Globus pallidus (tissue), 1 donor: ENCODE results near the gene KCTD1.

Source experiments
- DNase-seq: peaks from one replicate; pipeline ENCODE4 v3.0.0-alpha.2; 2015; ENCODE audit warnings: low spot score

The KCTD1 gene

DNA sequence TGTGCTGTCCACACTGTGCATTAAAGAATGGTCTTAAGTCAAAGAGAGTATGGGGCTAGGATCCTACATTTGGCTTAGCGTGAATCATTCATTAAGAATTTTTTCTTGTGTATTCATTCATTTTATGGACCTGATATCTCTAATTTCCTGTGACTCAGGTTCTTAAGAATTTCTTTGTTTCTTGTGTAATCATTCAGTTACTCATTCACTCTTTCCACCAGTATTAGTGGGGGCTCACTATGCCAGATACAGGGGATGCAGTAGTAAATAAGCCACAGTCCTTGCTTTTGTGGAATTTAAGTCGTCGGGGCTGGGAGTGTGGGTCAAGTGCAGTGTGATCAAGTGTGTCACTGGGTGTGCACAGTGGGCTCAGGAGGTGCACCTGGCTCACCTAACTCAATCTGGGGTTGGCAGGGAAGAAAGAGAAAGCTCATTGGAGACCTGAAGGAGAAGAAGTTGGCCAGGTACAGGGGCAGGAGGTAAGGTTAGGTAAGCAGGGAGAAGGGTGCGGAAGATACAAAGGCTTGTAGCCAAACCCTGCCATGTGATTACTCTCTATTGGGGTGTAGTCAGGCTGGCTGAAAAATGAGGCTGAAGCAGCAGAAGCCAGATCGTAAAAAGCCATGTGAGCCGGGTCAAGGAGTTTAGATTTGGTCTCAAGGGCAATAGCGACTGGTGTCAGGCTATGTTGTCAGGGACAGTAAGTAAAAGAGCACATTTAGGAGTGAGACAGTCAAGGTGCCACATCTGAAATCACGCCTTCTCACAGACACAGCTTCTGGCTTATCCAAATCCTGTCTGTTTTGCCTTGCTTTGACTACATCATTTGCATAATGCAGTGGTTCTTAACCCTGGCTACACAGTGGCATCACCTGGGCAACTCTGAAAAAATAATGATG is 67.2 kb downstream of the KCTD1 start:
- no peak for DNase-seq

DNA sequence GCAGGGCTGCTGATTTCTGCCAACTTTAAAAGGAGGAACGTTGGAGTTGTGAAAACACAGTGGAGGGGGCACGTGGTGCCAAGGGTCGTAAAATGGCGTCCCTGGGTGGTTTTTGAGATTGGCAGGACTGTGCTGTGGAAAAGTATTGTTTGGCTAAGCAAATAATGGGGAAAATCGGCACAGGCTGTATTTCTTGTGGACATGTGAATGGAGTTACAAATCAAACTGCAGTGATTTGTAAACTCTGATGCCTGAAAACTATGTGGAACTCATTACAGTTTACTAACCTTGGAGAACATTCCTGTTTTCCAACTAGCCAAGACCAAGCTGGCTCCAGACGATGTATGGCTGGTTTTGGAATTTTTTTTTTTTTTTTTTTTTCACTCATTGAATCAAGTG is 68.7 kb downstream of the KCTD1 start:
- no peak for DNase-seq

- DNase-seq: no peak
Observed at GRCh38 chr18:26479065-26479680, 69.2 kb downstream of the KCTD1 start.

GRCh38 chr18:26477828-26478466 is 70.4 kb downstream of the KCTD1 start:
- no peak for DNase-seq

DNA sequence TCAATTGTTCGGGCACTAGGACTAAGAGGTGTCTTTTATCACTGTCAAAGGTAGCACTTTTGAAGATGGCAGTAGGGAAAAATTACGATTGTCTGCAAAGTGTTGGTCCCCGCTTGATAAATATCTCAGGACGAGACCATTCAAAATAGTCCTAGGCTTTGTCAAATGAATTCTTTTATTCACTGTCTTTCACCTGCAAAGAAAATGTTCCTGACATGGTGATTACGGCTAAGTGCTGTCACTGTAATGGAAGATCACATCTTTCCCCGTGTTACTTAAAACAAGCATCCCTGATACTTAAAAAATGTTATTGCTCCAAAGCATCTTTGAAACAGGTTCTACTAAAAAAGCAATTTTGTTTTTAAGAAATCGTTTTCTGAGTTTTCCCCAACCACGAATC is 71.7 kb downstream of the KCTD1 start:
- DNase-seq: no peak

GRCh38 chr18:26474542-26474941 is 73.8 kb downstream of the KCTD1 start:
- no peak for DNase-seq

DNA sequence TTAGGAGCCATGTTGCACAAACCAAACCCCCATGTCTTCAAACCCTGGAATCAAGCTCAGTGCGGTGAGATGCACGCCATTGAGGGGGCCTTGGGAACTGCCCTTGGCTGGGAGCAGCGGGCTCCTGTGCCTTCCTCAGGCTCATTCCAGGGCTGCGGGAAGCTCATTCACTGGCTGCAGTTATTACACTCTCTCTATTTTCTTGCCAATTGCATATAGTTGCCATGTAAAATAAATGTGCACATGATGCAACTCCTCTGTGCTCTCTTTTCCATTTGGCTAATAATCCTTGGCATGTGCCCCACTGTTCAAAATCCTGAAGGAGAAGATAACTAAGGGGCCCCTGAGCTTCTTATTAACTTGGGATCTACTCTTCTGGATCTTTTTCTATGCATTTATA is 74.7 kb downstream of the KCTD1 start:
- no peak for DNase-seq

- no peak for DNase-seq
Observed at GRCh38 chr18:26471826-26472225, 76.5 kb downstream of the KCTD1 start.

GRCh38 chr18:26471027-26471426 is 77.3 kb downstream of the KCTD1 start:
- no peak for DNase-seq

GRCh38 chr18:26470011-26470637 is 78.2 kb downstream of the KCTD1 start:
- DNase-seq: no peak

DNA sequence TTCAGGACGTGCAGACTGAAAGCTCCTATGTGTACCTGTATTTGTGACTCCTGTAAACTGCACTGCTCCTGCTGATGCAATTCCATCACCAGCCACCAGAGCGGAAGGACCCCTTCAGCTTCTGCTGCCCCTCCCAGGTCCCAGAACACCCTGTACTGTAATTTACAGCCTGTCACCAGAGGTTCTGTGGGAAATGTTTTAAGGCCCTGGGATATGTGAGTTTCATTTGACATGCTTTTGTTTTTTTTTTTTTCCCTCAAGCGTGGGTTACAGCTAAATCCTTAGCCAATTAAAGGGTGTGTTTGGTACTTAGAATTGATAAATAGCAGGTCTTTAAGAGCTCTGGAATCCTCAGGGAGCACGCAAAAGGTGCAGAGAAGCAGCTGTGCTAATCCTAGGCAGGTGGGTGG is 79.4 kb downstream of the KCTD1 start:
- no peak for DNase-seq

DNA sequence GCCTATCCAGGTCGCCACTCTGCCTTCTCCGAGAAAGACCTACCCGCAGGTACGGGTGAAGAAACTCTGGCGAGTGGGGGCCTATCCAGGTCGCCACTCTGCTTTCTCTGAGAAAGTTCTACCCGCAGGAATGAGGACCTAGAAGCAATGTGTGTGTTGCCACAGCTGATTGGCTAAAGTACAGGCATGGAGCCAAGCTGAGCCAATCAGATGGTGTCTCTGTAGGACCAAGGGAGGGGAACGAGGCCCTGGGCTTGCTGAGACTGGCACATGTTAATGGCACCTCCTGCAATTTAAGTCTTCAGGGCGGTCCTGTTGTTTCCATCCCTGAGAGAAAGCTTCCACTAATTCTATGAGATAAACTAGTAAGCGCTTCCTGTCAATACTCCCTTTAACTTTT is 82.3 kb downstream of the KCTD1 start:
- no peak for DNase-seq

DNA sequence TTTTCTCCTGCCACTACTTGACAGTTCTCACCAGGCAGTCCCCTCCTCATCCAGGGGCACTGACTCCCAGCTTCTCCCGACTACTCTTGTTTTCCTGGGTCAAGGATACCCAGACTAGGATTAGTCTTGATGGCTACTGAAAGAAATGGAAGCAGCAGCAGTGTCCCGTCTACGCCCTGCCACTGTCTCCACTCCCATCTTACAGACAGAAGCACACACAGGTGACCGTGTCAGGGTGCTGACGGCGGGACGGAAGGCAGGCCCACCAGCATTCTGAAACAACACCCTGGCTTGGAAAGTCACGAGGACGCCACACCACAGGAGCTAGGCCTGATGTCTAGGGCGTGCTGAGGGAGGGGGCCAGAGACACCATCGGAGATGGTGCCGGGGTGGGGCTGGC is 82.9 kb downstream of the KCTD1 start:
- no peak for DNase-seq

- no peak for DNase-seq
Observed at GRCh38 chr18:26464128-26465011, 84.0 kb downstream of the KCTD1 start.

- no peak for DNase-seq
Observed at GRCh38 chr18:26462355-26462754, 86.0 kb downstream of the KCTD1 start.

GRCh38 chr18:26461405-26461804 is 86.9 kb downstream of the KCTD1 start:
- DNase-seq: no peak

GRCh38 chr18:26460449-26461091 is 87.8 kb downstream of the KCTD1 start:
- no peak for DNase-seq

DNA sequence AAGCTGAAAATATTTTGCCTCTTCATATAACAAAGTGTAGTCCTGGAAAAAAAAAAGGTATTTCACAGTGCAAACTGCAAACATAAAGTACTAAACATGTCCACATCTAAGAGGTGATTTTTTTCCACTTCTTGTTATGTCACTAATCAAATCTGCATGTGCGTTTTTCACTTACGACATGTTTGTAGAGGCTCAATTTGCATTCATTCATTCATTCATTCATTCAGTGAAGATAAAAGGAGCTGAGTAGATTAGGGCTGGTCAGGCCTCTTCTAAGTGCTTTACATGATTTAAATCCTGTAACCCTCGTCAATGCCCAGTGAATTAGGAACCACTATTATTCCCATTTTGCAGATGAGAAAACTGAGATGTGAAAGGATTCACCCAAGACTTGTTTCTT is 88.5 kb downstream of the KCTD1 start:
- no peak for DNase-seq

DNA sequence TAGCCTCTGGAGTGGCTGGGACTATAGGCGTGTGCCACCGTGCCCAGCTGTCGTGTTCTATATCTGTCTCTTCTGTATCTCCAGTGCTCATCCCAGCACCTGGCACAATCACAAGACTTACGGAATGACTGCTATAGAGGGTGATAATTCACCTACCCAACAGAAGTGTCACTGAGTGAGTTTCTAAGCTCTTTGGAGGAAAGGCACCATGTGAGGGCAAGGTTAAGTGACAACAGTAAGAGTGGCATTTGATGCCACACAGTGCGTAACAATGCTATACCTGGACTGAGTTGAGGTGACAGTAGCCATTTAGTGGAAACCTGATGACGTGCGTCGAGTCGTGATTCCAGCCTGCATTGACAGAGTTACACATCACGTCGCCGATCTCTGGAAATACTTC is 89.0 kb downstream of the KCTD1 start:
- no peak for DNase-seq

- no peak for DNase-seq
Observed at GRCh38 chr18:26458526-26459232, 89.7 kb downstream of the KCTD1 start.
